Hepatocyte (in vitro differentiated cells): Measurements from ENCODE around the gene DENND1A.

Experiments
- EZH2 ChIP-seq: fragments of 200-600 bp; sonication (generic); IDR thresholded peaks from 2 replicates; pipeline ENCODE4 v1.6.1; 2016; ENCODE audit warnings: antibody characterized with exemption, mild to moderate bottlenecking, borderline replicate concordance
- EZH2phosphoT487 ChIP-seq: fragments of 200-600 bp; sonication (generic); IDR thresholded peaks from one replicate; pipeline ENCODE4 v1.6.1; 2018; ENCODE audit warnings: antibody characterized with exemption, mild to moderate bottlenecking, low read depth, moderate library complexity; ENCODE audit not compliant: unreplicated experiment, severe bottlenecking
- TF ChIP-seq, protein P1 (sequence below): fragments of 200-600 bp; sonication (generic); IDR thresholded peaks from 2 replicates; pipeline ENCODE4 v1.5.1; 2016; ENCODE audit warnings: antibody characterized with exemption, mild to moderate bottlenecking; ENCODE audit not compliant: poor library complexity

GRCh38 chr9:123894822-123895221, 35.1 kb downstream of the DENND1A start:
- TF ChIP-seq, protein P1, sequence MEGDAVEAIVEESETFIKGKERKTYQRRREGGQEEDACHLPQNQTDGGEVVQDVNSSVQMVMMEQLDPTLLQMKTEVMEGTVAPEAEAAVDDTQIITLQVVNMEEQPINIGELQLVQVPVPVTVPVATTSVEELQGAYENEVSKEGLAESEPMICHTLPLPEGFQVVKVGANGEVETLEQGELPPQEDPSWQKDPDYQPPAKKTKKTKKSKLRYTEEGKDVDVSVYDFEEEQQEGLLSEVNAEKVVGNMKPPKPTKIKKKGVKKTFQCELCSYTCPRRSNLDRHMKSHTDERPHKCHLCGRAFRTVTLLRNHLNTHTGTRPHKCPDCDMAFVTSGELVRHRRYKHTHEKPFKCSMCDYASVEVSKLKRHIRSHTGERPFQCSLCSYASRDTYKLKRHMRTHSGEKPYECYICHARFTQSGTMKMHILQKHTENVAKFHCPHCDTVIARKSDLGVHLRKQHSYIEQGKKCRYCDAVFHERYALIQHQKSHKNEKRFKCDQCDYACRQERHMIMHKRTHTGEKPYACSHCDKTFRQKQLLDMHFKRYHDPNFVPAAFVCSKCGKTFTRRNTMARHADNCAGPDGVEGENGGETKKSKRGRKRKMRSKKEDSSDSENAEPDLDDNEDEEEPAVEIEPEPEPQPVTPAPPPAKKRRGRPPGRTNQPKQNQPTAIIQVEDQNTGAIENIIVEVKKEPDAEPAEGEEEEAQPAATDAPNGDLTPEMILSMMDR = no peak
- TF ChIP-seq EZH2 (no peak), EZH2phosphoT487 (no peak)
